Naive thymus-derived CD8-positive, alpha-beta T cell (primary cell): ENCODE data around the gene UGT1A7. TPM values are rescaled to one million over a fixed set of nuclear protein-coding genes. Genes with fewer than 3 reads are reported as not detected.
"Not testable (repeated sequence)": the region's sequence is repeated elsewhere in the genome, so short reads cannot be mapped to it uniquely, and the experiment has no call there.

Source experiments
- ATAC-seq, 2 donors: fragments of 150-1000 bp; cut with Tn5 transposase in 1 of 2; sonication (Bioruptor Pico), chemical (Tn5 transposase) in 1 of 2; 1 replicate in 1 of 2; 2 replicates in 1 of 2; pipeline ENCODE4 v1.10.0; 2021; ENCODE audit warnings: mild to moderate bottlenecking in 2 of 2, moderate library complexity in 2 of 2
- POLR2A ChIA-PET: fragments of 350-600 bp; sonication (Branson Sonifier 250); formaldehyde crosslinking; loops from one replicate; lab custom pipeline; 2021; ENCODE audit warnings: antibody characterized with exemption; lab: Charles Lee
- DNase-seq, 10 donors: peaks; one replicate each; pipeline versions ENCODE4 v3.0.0 to v3.0.0-alpha.2; 2020 to 2022
- H3K27ac Mint-ChIP-seq, 10 donors: one replicate each; pipeline ENCODE4 v1.8.0; 2020 to 2022; ENCODE audit warnings: mild to moderate bottlenecking in 10 of 10, mixed read lengths in 10 of 10, moderate library complexity in 4 of 10, inconsistent platforms in 1 of 10
- H3K27me3 Mint-ChIP-seq, 5 donors: one replicate each; pipeline ENCODE4 v1.8.0; 2021 to 2022; ENCODE audit warnings: mixed read lengths in 5 of 5
- H3K36me3 Mint-ChIP-seq, 3 donors: one replicate each; pipeline ENCODE4 v1.8.0; 2020 to 2022; ENCODE audit warnings: mixed read lengths in 3 of 3, mild to moderate bottlenecking in 2 of 3, inconsistent platforms in 1 of 3
- H3K4me1 Mint-ChIP-seq, 4 donors: one replicate each; pipeline ENCODE4 v1.8.0; 2021 to 2022; ENCODE audit warnings: mixed read lengths in 4 of 4
- H3K4me3 Mint-ChIP-seq, 10 donors: one replicate each; pipeline ENCODE4 v1.8.0; 2020 to 2022; ENCODE audit warnings: mild to moderate bottlenecking in 10 of 10, mixed read lengths in 10 of 10, moderate library complexity in 6 of 10, inconsistent platforms in 1 of 10
- H3K9me3 Mint-ChIP-seq, 9 donors: one replicate each; pipeline ENCODE4 v1.8.0; 2020 to 2022; ENCODE audit warnings: mixed read lengths in 9 of 9, mild to moderate bottlenecking in 3 of 9, inconsistent platforms in 1 of 9, moderate library complexity in 1 of 9
- polyA plus RNA-seq, 3 donors: library from polyadenylated mRNA; unstranded; fragments of 300-500 nt; fragmentation: Illumina TruSeq; gene quantifications; one replicate each; pipeline ENCODE4 v1.2.3, GENCODE V29; 2021
- total RNA-seq, 8 experiments: library from RNA in 2 of 8; stranded (reverse) in 2 of 8; gene quantifications; one replicate each; pipeline ENCODE4 v1.2.3 and lab custom pipeline; 2021 to 2026

The UGT1A7 gene
- total and polyA plus RNA-seq, 5 experiments from 2014 or later = not detected

DNA sequence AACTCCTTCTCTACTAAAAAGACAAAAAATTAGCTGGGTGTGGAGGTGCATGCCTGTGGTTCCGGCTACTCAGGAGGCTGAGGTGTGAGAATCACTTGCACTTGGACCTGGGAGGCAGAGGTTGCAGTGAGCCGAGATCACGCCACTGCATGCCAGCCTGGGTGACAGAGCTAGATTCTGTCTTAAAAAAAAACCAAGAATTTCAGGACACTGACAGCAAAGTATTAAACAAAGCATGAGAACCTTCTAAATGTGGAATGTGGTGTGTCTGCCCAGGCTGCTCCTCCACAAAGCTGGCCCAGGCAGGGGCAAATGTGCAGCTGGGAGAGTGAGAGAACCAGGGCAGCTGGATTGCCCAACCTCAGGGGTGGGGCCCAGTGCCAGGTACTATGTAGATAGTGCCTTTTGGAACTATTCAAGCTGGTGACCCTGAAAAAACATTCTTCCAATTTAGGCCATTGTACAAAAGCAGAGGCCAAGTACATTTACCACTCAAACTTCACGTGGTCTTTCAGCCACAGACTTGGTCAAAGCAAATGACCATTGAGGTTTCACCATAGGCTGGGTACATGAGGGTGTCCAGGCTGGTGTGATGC, 24.3 kb downstream of the UGT1A7 start:
- Mint-ChIP-seq H3K27ac (no peak overlapping the region), H3K36me3 (no peaks in the 10 kb centered on the region), H3K27me3 (peaks cover 0 to 10% (median 4%) of the 10 kb centered on the region in 5 donors), H3K4me3 (no peak overlapping the region), H3K9me3 (peaks cover 0 to 19% (median 3%) of the 10 kb centered on the region in 9 donors), H3K4me1 (no peaks in the 10 kb centered on the region)
- POLR2A ChIA-PET = interaction anchor here (0.6 kb wide), 1 partner anchor 259 kb away, joined by 8 read pairs; no protein-coding TSS in a partner anchor
- ATAC-seq = no peak
- no peak for DNase-seq

DNA sequence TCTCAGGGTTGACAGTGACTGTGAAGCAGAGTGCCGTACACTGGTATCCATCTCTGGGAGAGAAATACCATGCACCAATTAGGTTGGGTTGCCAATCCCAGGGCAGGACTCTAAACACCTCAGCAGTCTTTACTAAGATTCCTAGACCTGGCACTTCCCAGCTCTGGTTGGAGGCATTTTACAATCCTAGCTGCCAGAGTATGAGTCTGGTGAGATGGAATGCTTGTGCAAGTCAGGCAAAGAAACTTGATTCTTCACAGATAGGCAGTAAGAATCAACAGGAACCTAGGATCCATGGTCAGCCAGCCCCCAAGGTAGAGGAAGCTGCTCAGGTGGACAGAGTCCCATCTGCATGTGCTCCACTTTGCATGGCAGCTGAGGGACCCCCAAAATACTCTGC, 25.0 kb downstream of the UGT1A7 start:
- POLR2A ChIA-PET = no interaction called here
- Mint-ChIP-seq H3K36me3 (no peaks in the 10 kb centered on the region), H3K27ac (no peak overlapping the region), H3K4me3 (no peak overlapping the region), H3K27me3 (peaks cover 3 to 11% (median 8%) of the 10 kb centered on the region in 5 donors), H3K4me1 (peaks cover 0 to 2% (median 0%) of the 10 kb centered on the region in 4 donors), H3K9me3 (peaks cover 0 to 19% (median 3%) of the 10 kb centered on the region in 9 donors)
- DNase-seq = no peak
- ATAC-seq = no peak

DNA sequence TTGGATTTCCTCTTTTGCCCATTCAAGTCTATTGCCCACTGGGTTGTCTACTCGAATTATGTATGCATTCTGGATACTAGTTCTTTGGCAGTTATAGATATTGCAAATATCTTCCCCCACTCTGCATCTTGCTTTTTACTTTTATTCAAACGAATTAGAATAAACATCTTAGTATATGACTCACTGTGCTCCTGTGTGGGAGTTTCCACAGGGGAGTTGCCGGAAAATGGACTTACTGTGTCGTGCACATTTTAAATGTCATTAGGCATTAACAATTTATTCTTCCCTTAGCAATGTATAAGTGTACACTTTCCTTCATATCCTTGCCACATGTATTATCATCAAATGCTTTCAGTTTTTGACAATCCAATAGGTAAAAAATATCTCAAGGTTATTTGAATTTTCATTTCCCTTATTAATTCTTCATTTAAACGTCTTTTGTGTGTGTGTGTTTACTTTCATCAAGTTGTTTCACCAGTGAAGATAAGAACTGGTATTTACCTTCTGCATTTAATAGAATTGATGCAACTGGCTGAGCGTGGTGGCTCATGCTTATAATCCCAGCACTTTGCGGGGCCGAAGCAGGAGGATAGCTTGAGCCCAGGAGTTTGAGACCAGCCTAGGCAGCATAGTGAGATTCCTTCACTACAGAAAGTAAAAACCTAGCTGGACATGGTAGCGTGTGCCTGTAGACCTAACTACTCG, 26.4 kb downstream of the UGT1A7 start:
- Mint-ChIP-seq H3K27me3 (peaks cover 3 to 21% (median 9%) of the 10 kb centered on the region in 5 donors), H3K4me1 (peaks cover 0 to 2% (median 0%) of the 10 kb centered on the region in 4 donors), H3K9me3 (peaks cover 0 to 17% (median 3%) of the 10 kb centered on the region in 9 donors), H3K27ac (no peak overlapping the region), H3K4me3 (no peak overlapping the region), H3K36me3 (no peaks in the 10 kb centered on the region)
- DNase-seq = no peak
- POLR2A ChIA-PET = no interaction called here
- ATAC-seq = no peak

DNA sequence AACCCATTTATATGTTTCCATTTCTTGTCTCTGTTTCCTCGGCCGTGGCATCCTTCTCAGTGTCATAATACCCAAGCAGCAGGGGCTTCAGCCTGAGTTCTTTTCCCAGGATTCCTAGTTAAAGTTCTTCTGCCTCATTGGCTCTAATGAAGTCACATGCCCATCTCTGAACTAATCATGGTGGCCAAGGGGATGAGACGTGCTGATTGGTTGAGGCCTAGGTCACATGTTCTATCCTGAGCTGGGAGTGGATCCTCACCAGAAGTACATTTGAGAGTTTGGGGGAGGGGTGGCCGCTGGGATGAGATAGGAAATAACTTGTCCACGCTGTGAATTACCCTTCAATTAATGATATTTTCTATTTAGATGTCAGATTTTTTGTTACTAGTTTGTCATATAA, 27.2 kb downstream of the UGT1A7 start:
- H3K27ac Mint-ChIP-seq = no peak overlapping the region
- H3K4me3 Mint-ChIP-seq = no peak overlapping the region
- DNase-seq (no peak), ATAC-seq (no peak)
- peaks cover 0 to 9% (median 3%) of the 10 kb centered on the region in 9 donors for H3K9me3 Mint-ChIP-seq
- no peaks in the 10 kb centered on the region for H3K36me3 Mint-ChIP-seq
- peaks cover 4 to 28% (median 10%) of the 10 kb centered on the region in 5 donors for H3K27me3 Mint-ChIP-seq
- POLR2A ChIA-PET = no interaction called here
- peaks cover 0 to 6% (median 2%) of the 10 kb centered on the region in 4 donors for H3K4me1 Mint-ChIP-seq

DNA sequence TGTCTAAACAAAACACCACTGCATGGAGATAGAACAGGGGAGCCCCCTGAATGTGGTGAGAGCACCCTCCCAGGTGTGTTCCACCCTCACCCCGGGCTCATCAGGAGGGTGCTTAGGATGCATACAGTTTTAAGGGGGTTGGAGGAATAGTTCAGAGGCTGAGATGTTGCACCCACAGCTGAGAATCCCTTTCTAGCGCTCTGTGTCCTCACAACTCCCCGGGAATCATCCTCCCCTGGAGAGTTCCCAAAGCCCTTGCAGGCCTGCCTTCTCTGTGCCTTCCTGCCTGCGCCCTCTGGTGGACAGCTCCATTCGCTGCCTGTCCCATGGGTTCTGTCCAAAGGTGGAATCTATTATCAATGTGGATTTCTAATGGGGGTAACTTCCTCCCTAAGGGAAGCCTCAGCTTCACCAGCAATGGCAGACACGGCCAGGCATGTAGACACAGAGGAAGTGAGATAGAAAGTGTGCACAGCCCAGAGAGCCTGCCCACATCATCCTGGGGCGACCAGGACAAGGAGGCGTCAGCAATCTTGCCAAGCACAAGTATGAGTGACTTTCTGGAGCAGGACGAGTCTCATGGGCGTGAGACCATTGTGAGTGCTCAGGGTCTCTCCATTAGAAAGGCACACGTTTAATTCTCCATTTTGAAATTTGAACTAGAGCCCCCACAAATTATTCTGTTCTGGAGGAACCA, 29.8 kb downstream of the UGT1A7 start:
- DNase-seq (peak; percentile 22 to 83 (median 56)), ATAC-seq (peak; percentile 54 to 74)
- H3K36me3 Mint-ChIP-seq = no peaks in the 10 kb centered on the region
- peaks cover 4 to 40% (median 19%) of the 10 kb centered on the region in 5 donors for H3K27me3 Mint-ChIP-seq
- no peak overlapping the region for H3K27ac Mint-ChIP-seq
- no peak overlapping the region for H3K4me3 Mint-ChIP-seq
- H3K9me3 Mint-ChIP-seq = no peaks in the 10 kb centered on the region
- H3K4me1 Mint-ChIP-seq = peaks cover 0 to 6% (median 2%) of the 10 kb centered on the region in 4 donors
- POLR2A ChIA-PET = no interaction called here

DNA sequence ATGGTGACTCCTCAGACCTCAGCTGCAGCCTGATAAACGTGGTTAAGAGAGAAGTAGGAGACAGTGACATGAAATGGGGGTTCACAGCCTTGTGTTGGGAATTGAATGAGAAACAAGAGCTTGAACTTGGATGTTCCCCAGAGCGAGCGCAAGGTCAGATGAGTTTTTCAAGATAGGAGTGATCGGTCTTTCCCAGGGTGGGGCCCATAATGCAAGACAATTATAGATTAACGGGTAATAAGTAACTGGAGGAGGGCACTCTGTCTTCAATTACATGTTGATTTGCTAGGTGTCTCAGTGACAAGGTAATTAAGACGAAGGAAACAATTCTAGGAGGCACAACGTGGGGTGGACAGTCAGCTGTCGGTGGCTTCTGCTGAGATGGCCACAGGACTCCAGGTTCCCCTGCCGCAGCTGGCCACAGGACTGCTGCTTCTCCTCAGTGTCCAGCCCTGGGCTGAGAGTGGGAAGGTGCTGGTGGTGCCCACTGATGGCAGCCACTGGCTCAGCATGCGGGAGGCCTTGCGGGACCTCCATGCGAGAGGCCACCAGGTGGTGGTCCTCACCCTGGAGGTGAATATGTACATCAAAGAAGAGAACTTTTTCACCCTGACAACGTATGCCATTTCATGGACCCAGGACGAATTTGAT, 31.0 kb downstream of the UGT1A7 start, which contains the start of gene UGT1A5:
Gene UGT1A5, plus strand, starts transcription at position 297 of the 651 bp plus-strand sequence. Its CDS starts 85 bp downstream, at position 382.
- Mint-ChIP-seq H3K4me3 (peak within 1 kb of the TSS in 1 of 10 donors; percentile 52), H3K4me1 (peaks cover 0 to 6% (median 2%) of the 10 kb centered on the region in 4 donors), H3K27me3 (peaks cover 6 to 52% (median 24%) of the 10 kb centered on the region in 5 donors), H3K36me3 (no peaks in the 10 kb centered on the region), H3K9me3 (no peaks in the 10 kb centered on the region), H3K27ac (no peak within 1 kb of the TSS)
- POLR2A ChIA-PET = no interaction called here
- ATAC-seq = no peak
- DNase-seq = no peak

DNA sequence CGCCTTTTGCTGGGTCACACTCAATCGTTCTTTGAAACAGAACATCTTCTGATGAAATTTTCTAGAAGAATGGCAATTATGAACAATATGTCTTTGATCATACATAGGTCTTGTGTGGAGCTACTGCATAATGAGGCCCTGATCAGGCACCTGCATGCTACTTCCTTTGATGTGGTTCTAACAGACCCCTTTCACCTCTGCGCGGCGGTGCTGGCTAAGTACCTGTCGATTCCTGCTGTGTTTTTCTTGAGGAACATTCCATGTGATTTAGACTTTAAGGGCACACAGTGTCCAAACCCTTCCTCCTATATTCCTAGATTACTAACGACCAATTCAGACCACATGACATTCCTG, 31.5 kb downstream of the UGT1A7 start:
- Mint-ChIP-seq H3K36me3 (no peaks in the 10 kb centered on the region), H3K4me1 (peaks cover 0 to 6% (median 2%) of the 10 kb centered on the region in 4 donors), H3K4me3 (peak overlapping the region in 1 of 10 donors; percentile 52), H3K27me3 (peaks cover 7 to 57% (median 26%) of the 10 kb centered on the region in 5 donors), H3K9me3 (no peaks in the 10 kb centered on the region), H3K27ac (no peak overlapping the region)
- ATAC-seq (no peak), DNase-seq (no peak)
- POLR2A ChIA-PET = no interaction called here

DNA sequence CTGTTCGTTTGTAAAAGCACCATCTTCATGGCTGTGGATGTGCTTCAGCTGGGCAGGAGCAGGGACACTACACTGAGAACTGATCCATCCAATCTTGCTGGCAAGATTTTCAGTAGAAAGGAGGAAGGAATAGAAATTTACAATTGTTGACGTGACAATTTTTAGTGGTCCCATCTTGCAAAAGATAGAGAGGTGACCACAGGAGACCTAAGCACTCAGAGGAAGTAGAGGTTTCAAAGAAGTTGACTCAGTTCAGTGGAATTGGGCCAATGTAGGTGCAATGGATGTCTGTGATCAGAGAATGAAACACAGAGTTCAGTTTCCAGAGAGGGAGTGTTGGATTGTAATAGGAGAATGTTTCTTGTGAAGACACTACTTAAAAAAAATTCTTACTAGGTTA, 32.4 kb downstream of the UGT1A7 start:
- ATAC-seq (no peak), DNase-seq (no peak)
- Mint-ChIP-seq H3K36me3 (no peaks in the 10 kb centered on the region), H3K27ac (no peak overlapping the region), H3K4me1 (peaks cover 0 to 6% (median 2%) of the 10 kb centered on the region in 4 donors), H3K27me3 (peaks cover 9 to 66% (median 26%) of the 10 kb centered on the region in 5 donors), H3K9me3 (no peaks in the 10 kb centered on the region), H3K4me3 (no peak overlapping the region)
- POLR2A ChIA-PET = no interaction called here

DNA sequence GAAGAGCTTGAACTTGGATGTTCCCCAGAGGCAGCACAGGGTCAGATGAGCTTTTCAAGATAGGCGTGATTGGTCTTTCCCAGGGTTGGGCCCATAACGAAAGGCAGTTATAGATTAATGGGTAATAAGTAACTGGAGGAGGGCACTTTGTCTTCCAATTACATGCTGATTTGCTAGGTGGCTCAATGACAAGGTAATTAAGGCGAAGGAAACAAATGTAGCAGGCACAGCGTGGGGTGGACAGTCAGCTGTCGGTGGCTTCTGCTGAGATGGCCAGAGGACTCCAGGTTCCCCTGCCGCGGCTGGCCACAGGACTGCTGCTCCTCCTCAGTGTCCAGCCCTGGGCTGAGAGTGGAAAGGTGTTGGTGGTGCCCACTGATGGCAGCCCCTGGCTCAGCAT, 36.9 kb downstream of the UGT1A7 start, which contains the start of gene UGT1A4:
Gene UGT1A4, plus strand, starts transcription at position 185 of the 400 bp plus-strand sequence. Its CDS starts 85 bp downstream, at position 270.
- Mint-ChIP-seq H3K27me3 (peaks cover 14 to 63% (median 29%) of the 10 kb centered on the region in 5 donors), H3K36me3 (no peaks in the 10 kb centered on the region), H3K27ac (peak within 1 kb of the TSS in 1 of 10 donors; percentile 9), H3K4me3 (no peak within 1 kb of the TSS), H3K9me3 (no peaks in the 10 kb centered on the region), H3K4me1 (peaks cover 0 to 1% (median under 1%) of the 10 kb centered on the region in 4 donors)
- DNase-seq = no peak
- POLR2A ChIA-PET = no interaction called here
- no peak for ATAC-seq

DNA sequence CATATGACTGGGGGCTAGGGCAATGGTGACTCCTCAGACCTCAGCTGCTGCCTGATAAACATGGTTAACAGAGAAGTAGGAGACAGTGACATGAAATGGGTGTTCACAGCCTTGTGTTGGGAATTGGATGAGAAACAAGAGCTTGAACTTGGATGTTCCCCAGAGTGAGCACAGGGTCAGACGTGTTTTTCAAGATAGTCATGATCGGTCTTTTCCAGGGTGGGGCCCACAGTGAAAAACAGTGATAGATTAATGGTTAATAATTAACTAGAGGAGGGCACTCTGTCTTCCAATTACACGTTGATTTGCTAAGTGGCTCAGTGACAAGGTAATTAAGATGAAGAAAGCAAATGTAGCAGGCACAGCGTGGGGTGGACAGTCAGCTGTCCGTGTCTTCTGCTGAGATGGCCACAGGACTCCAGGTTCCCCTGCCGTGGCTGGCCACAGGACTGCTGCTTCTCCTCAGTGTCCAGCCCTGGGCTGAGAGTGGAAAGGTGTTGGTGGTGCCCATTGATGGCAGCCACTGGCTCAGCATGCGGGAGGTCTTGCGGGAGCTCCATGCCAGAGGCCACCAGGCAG, 47.1 kb downstream of the UGT1A7 start, which contains the start of gene UGT1A3:
Gene UGT1A3, plus strand, starts transcription at position 320 of the 579 bp plus-strand sequence. Its CDS starts 85 bp downstream, at position 405.
- peaks cover 4 to 53% (median 18%) of the 10 kb centered on the region in 5 donors for H3K27me3 Mint-ChIP-seq

DNA sequence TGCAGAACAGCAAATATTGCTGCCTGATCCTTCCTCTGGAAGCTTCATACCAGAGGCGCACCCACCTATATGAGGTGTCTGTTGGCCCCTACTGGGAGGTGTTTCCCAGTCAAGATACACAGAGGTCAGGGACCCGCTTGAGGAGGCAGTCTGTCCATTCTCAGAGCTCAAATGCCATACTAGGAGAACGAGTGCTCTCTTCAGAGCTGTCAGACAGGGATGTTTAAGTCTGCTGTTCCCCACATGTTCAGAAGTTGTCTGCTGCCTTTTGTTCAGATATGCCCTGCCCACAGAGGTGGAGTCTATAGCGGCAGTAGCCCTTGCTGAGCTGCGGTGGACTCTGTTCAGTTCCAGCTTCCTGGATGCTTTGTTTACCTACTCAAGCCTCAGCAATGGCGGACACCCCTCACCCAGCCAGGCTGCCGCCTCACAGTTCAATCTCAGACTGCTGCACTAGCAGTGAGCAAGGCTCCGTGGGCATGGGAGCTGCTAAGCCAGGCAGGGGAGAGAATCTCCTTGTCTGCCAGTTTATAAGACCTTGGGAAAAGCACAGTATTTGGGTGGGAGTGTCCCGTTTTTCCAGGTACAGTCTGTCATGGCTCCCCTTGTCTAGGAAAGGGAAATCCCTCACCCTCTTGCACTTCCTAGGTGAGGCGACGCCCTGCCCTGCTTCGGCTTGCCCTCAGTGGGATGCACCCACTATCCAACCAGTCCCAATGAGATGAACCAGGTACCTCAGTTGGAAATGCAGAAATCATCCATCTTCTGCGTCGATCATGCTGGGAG, 55.4 kb downstream of the UGT1A7 start:
- H3K9me3 Mint-ChIP-seq, H3K4me1 Mint-ChIP-seq, ATAC-seq, H3K4me3 Mint-ChIP-seq, DNase-seq, POLR2A ChIA-PET, H3K27ac Mint-ChIP-seq, H3K36me3 Mint-ChIP-seq: not testable (repeated sequence)
- peaks cover 17 to 63% (median 30%) of the 10 kb centered on the region in 5 donors for H3K27me3 Mint-ChIP-seq

More for the DNA sequence above, 47.1 kb downstream of the UGT1A7 start, which contains the start of gene UGT1A3:
- Mint-ChIP-seq H3K4me3 (no peak within 1 kb of the TSS), H3K36me3 (no peaks in the 10 kb centered on the region), H3K27ac (no peak within 1 kb of the TSS), H3K4me1 (no peaks in the 10 kb centered on the region), H3K9me3 (peaks cover 0 to 3% (median 0%) of the 10 kb centered on the region in 9 donors)
- POLR2A ChIA-PET = no interaction called here
- DNase-seq (no peak), ATAC-seq (no peak)
